ENCODE results near the gene MACROD2.

Gene MACROD2

DNA sequence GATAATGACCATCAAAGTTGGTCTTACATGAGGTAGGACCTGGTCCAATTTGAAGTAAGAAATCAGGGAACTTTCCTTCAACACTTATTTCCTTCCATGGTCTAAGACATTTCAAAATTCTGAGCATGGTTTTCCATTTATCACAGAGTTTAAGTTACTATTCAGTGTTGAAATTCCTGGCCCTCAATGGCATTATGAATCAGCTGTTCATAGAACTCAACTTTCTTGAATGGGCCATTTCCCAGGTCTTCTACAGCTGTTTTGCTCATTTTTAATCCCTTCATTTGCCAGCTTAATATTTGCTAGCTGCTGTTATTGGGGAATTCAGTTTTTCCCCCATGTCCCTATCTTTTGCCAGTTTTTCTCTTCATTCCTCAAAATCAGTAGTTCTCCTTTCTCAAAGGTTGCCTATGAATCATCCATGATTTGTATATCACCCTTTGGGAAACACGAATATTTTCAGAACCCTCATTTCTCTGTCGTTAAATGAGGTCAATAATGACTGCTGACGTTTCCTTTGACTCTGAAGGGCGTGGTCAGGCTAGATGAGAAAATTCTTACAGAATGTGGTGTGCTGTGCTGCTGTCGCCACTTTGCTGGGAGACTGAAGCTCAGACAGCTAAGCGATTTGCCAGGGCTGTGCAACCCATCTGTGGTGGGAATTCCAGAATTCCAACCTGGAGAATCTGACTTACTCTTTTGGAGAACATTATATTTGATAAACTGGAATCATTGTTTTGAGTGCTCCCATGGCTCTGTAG is 558.6 kb downstream of the MACROD2 start:
- DNase-seq: no peak

DNA sequence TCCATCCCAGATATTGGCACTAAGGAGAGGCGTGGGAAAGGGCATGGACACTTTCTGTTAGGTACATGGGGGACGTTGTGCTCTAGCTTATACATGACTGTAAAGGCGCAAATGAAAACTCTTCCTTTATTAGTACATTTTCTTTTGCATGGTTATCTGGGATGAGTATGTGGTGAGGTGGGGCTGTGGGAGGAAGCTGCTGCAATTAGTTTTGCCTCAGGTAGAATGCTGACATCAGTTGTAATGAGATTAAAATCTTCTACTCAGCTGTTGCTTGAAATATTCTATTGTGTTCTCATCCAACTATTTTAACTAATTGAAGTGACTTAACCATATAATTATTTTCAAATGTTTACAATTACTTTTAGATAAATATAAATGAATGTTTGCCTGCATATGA is 560.4 kb downstream of the MACROD2 start:
- no peak for DNase-seq

DNA sequence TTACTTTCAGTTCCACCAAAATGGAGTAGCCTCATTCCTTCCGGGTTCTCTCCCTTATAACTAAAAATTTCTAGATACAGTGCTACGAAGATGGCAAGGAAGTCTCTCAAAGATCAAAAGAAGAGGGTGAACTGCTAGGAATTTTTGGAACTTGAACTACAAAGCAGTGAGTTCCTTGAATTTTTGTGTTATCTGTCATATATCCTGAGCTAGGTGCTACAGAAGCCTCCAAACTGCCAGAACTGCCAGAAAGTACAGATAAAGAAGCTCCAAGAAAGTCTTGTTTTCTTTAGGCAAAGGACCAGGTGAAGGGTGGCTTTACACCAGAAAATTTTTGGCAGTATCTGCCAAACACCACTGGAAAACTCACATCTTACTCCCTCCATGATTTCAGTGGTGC is 560.9 kb downstream of the MACROD2 start:
- no peak for DNase-seq

- no peak for DNase-seq
Measured at GRCh38 chr20:14559612-14560011, 564.3 kb downstream of the MACROD2 start.

DNA sequence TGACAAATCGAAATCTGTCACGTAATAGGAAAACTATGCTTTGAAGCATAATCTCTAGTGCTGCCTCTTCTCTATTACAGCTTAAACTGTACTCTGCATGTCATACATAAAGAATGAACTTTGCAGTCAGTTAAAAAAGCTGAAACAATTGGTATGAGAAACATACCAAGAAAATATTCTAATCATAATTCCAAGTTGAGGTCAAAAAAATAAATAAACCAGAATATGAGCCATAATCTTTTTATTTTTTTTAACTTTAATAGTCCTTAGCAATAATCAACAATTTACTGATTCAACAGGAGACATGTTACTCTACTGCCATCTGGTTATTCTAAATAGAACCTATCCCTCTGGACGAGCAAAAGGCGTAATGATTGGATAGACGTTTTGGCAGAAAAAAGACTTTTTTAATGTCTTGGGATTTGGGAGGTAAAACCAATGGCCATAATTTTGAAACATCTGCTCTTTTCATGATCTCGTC is 566.5 kb downstream of the MACROD2 start:
- DNase-seq: no peak

- no peak for DNase-seq
Measured at GRCh38 chr20:14562981-14563380, 567.7 kb downstream of the MACROD2 start.

DNA sequence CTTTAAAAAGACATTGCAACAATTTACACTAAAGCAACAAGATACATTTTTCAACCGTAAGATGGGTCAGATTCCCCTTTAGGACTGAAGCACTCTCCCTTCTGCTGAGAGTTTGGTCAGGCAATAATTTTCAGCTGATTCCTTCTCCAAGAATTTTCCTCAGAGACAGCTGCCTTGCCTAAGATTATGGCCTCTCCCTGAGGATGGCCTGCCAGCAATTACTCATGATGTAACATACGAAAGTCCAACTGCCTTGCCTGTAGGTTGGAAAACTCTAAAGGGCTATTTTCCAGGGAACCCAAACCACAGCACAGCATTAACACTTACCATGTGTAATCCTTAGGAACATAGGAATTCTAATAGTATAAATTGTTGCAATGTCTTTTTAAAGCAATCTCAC is 571.2 kb downstream of the MACROD2 start:
- peak; percentile 31 for DNase-seq

- no peak for DNase-seq
Measured at GRCh38 chr20:14568225-14568624, 572.9 kb downstream of the MACROD2 start.

GRCh38 chr20:14568701-14569100 is 573.4 kb downstream of the MACROD2 start:
- no peak for DNase-seq

DNA sequence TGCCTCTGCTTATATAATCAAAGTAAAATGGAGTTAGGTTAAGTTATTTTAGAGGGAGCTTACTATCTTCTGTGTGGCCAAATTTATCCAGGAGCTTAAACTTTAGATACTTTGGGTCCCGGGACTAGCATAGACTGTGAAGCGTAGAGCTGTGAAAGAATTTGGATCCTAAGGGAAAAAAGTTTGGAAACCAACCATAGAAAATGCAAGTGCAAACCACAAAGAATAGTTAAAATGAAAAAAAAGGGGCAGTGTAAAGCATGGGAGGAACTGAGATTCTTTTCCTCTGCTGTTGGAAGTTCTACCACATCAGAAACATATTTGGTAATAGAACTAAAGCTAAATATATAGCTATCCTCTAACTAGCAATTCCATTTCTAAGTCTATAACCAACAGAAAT is 574.3 kb downstream of the MACROD2 start:
- no peak for DNase-seq

DNA sequence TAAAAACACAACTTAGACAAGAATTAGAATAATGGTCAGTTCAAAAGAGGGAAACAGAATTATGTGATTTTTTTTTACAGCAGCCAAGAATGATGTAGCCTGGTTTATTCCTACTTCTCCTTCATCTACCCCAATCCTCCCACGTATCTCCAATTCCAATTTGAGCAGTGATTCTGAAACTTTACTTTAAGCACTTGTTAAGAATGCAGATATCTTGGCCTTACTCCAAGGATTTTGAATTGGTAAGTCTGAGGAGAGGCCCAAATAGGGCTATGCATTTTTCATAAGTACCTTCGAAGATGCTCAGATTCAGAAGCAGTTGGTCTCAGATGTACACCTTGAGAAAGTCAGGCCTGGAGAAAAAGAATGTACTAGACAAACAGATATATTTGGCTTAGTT is 575.5 kb downstream of the MACROD2 start:
- DNase-seq: no peak

- DNase-seq: no peak
Measured at GRCh38 chr20:14573676-14574075, 578.4 kb downstream of the MACROD2 start.

DNA sequence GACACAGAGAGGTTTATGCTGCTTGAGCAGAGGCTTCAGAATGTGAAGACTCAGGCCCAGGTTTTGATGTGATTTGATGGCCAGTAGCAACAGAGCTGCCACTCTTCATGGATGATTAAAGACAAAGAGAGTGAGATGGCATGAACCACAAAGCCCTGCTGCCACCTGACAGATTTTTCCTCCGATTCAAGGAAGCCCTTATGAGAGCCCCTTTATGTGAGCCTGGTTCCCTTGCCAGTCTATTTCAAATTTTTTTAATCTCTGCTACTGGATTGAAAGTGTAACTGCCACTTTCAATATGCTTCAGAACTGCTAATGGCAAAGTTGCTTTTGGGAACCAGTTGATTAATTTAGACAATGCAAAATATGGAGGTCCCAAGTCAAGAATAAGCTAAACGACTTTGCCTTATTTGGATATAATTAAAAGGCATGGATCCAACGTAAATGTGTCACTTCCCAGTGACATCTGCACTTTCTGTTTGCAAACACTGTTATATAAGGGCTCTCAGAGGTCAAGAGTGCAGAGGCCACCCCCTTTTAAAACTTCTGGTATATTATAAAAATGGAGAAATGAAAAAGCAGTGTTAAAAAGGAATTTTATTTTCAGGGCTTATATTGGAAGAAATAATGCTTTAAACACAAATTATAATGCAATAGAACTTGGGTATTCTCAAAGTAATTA is 581.0 kb downstream of the MACROD2 start:
- DNase-seq: no peak

DNA sequence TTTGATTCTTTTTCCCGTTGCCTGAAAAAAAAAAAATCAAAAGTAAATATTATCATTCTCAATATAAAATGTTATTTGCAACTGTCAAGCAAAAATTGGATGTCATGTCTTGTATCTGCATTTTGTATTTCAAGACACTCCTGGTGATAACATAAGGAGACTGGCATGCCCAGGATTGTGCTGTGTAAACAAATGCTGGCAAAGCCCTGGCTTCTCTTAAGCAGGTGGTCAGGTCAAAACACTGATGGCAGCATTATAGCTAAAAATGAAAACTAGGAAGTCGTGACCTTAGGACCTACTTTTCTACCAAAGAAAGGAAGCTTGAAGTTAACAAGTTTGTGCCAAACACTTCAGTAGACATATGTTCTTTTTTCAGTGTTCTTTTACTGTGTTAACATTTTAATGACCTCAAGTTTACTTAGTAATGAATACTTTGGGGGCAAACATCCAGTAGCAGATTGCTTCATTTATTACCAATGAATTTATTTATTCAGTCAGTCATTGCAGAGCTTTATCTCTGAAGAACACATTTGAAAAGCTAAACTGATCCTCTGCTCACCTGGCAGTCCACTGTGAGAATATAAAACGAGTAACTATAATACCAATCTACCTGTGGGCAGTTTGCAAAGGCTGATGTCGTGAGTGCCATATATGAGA is 585.2 kb downstream of the MACROD2 start:
- no peak for DNase-seq

DNA sequence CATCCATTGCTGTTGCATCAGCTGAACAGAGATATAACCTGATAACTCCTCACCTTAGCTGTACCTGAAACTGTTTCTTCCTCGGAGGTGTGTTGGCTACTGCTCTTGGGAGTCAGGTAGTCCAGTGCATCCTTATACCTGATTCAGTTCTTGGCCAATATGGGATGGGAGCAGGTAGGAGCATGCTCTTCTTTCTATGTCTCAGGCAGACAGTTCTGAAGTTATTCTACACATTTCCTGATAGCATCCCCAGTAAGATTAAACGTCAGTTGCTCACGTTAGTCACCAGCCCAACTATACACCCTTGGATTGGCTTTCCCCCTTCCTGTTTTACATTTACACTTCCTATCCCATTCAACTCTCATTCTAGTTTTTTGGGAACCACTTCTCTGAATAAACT is 586.4 kb downstream of the MACROD2 start:
- DNase-seq: no peak

- no peak for DNase-seq
Measured at GRCh38 chr20:14582855-14583254, 587.5 kb downstream of the MACROD2 start.

GRCh38 chr20:14583413-14583812 is 588.1 kb downstream of the MACROD2 start:
- DNase-seq: no peak

GRCh38 chr20:14589383-14589782 is 594.1 kb downstream of the MACROD2 start:
- DNase-seq: no peak

DNA sequence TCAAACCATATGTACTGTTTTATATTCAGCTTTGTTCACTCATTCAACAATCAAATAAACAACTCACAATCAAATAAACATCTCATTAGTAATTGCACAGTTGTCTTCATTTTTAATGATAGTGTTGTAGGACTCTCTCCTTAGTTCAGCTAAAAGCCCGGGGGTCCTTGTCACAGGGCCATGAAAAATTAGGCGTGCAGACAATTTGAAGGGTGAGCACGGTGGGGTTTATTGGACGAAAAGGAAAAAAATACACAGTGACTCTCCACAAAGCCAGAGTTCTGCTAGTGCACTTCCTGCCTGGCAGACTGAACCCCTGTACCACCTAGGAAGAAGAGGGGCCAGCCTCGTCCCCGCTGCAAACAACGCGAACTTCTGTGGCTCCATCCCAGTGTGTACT is 599.7 kb downstream of the MACROD2 start:
- DNase-seq: no peak

- no peak for DNase-seq
Measured at GRCh38 chr20:14597206-14597715, 601.9 kb downstream of the MACROD2 start.

GRCh38 chr20:14599613-14600012 is 604.3 kb downstream of the MACROD2 start:
- no peak for DNase-seq

DNA sequence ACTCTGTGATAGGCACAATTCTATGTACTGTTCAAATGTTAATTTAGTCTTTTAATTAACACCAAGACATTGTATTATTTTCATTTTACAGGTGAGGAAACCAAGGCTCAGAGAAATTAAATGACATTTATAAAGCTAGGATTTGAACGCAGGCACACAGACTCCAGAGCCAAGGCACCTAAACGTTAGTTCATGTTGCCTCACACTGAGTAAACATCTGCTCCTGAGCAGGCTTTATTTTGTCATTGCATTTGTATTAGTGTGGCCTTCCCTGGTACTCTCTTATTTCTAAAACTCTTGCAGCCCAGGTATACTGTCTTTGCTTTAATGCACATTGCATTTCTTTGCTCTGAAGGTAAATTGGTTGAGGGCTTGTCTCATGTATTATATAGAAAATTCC is 605.2 kb downstream of the MACROD2 start:
- no peak for DNase-seq

DNA sequence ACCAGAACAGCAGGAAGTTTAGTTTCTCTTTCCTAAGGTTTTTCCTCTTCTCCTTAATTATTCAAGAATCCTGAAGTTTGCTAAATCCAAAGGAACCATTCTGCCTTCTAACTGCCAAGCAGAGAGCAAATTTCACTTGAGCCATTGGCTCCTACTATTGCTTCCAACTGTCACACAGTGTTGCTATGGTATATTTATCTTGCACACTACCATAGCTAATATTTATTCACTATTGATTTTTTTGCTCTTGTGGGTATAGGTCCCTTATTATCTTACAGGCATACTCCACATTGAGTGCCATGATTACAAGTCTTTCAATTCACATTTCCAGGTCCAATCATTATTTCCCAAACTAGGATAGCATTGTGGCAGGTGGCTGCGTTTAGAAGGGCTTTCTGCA is 608.8 kb downstream of the MACROD2 start:
- DNase-seq: no peak

All from left hindlimb (tissue), 1 donor.